Activated B cell treated with CpG ODN at 0.5 μM for 24 hours (primary cell): ENCODE measurements around the gene SELENOP. TPM values are rescaled to one million over a fixed set of nuclear protein-coding genes. Genes with fewer than 3 reads are reported as not detected.

Experiments used
- ATAC-seq: fragments of 200-7000 bp; cut with Tn5 transposase; one replicate; pipeline ENCODE4 v1.10.0; 2021; ENCODE audit warnings: low read depth, mild to moderate bottlenecking, moderate library complexity
- CTCF ChIA-PET: fragments of 350-600 bp; sonication (Branson Sonifier 250); formaldehyde crosslinking; loops from one replicate; lab custom pipeline; 2021; ENCODE audit warnings: antibody characterized with exemption; lab: Charles Lee
- POLR2A ChIA-PET: fragments of 350-600 bp; sonication (Branson Sonifier 250); formaldehyde crosslinking; loops from one replicate; lab custom pipeline; 2021; ENCODE audit warnings: antibody characterized with exemption; lab: Charles Lee
- DNase-seq: peaks from one replicate; pipeline ENCODE4 v3.0.0; 2022
- H3K27ac Mint-ChIP-seq: one replicate; pipeline ENCODE4 v1.8.0; 2020; ENCODE audit warnings: mixed read lengths
- H3K27me3 Mint-ChIP-seq: one replicate; pipeline ENCODE4 v1.8.0; 2021; ENCODE audit warnings: mixed read lengths
- H3K36me3 Mint-ChIP-seq: one replicate; pipeline ENCODE4 v1.8.0; 2021; ENCODE audit warnings: low read depth, mixed read lengths
- H3K4me1 Mint-ChIP-seq: one replicate; pipeline ENCODE4 v1.8.0; 2021; ENCODE audit warnings: mixed read lengths
- H3K4me3 Mint-ChIP-seq: one replicate; pipeline ENCODE4 v1.8.0; 2020; ENCODE audit warnings: mild to moderate bottlenecking, mixed read lengths
- H3K9me3 Mint-ChIP-seq: one replicate; pipeline ENCODE4 v1.8.0; 2020; ENCODE audit warnings: mixed read lengths
- CTCF ChIP-seq: fragments of 200-600 bp; IDR thresholded peaks from one replicate; pipeline ENCODE4 v1.8.0; 2022; ENCODE audit warnings: antibody characterized with exemption, mild to moderate bottlenecking
- intact Hi-C: fragments of 100-400 bp; cut with micrococcal nuclease; formaldehyde crosslinking; loops from one replicate; pipeline ENCODE4 v1.15.1; 2024
- total RNA-seq: library from RNA; stranded (reverse); gene quantifications from 2 replicates; pipeline ENCODE4 v1.2.3, GENCODE V29; 2022

The SELENOP gene
- total RNA-seq, 1 donor from 2014 or later = not detected

- TF ChIP-seq CTCF = no peak
- intact Hi-C loops = no loop called here
- CTCF ChIA-PET = no interaction called here
- no peaks in the 10 kb centered on the region for H3K27me3 Mint-ChIP-seq
- ATAC-seq (no peak), DNase-seq (no peak)
- no peak overlapping the region for H3K4me3 Mint-ChIP-seq
- no peak overlapping the region for H3K27ac Mint-ChIP-seq
- peaks cover 14% of the 10 kb centered on the region for H3K36me3 Mint-ChIP-seq
- peaks cover 4% of the 10 kb centered on the region for H3K9me3 Mint-ChIP-seq
- POLR2A ChIA-PET = no interaction called here
- H3K4me1 Mint-ChIP-seq = no peaks in the 10 kb centered on the region
These were observed 12.0 kb downstream of the SELENOP start for GRCh38 chr5:42799668-42800114.

GRCh38 chr5:42799241-42799608 lies 12.5 kb downstream of the SELENOP start:
- ATAC-seq (no peak), DNase-seq (no peak)
- Mint-ChIP-seq H3K36me3 (peaks cover 18% of the 10 kb centered on the region), H3K27me3 (no peaks in the 10 kb centered on the region), H3K27ac (no peak overlapping the region), H3K4me3 (no peak overlapping the region), H3K4me1 (no peaks in the 10 kb centered on the region), H3K9me3 (peaks cover 4% of the 10 kb centered on the region)
- ChIA-PET POLR2A (no interaction called here), CTCF (no interaction called here)
- no peak for TF ChIP-seq CTCF
- intact Hi-C loops = no loop called here

GRCh38 chr5:42798284-42799240 lies 13.1 kb downstream of the SELENOP start:
- no peaks in the 10 kb centered on the region for H3K27me3 Mint-ChIP-seq
- intact Hi-C loops = no loop called here
- H3K4me3 Mint-ChIP-seq = no peak overlapping the region
- no peak for TF ChIP-seq CTCF
- no peak overlapping the region for H3K27ac Mint-ChIP-seq
- H3K4me1 Mint-ChIP-seq = no peaks in the 10 kb centered on the region
- DNase-seq = no peak
- ChIA-PET POLR2A (no interaction called here), CTCF (no interaction called here)
- peaks cover 20% of the 10 kb centered on the region for H3K36me3 Mint-ChIP-seq
- peaks cover 4% of the 10 kb centered on the region for H3K9me3 Mint-ChIP-seq
- ATAC-seq = no peak

- H3K4me3 Mint-ChIP-seq = no peak overlapping the region
- ATAC-seq = no peak
- H3K27ac Mint-ChIP-seq = no peak overlapping the region
- intact Hi-C loops = no loop called here
- H3K9me3 Mint-ChIP-seq = peaks cover 19% of the 10 kb centered on the region
- ChIA-PET CTCF (interaction anchor here (0.6 kb wide), 1 partner anchor 23 kb away, joined by 3 read pairs; no protein-coding TSS in a partner anchor), POLR2A (no interaction called here)
- TF ChIP-seq CTCF = no peak
- DNase-seq = no peak
- H3K36me3 Mint-ChIP-seq = peaks cover 29% of the 10 kb centered on the region
- peaks cover 2% of the 10 kb centered on the region for H3K27me3 Mint-ChIP-seq
- no peaks in the 10 kb centered on the region for H3K4me1 Mint-ChIP-seq
These were observed 20.5 kb downstream of the SELENOP start for GRCh38 chr5:42791151-42791550.

- ChIA-PET CTCF (no interaction called here), POLR2A (no interaction called here)
- H3K27ac Mint-ChIP-seq = no peak overlapping the region
- peaks cover 32% of the 10 kb centered on the region for H3K36me3 Mint-ChIP-seq
- ATAC-seq (no peak), DNase-seq (no peak)
- intact Hi-C loops = no loop called here
- no peaks in the 10 kb centered on the region for H3K4me1 Mint-ChIP-seq
- TF ChIP-seq CTCF = no peak
- peaks cover 29% of the 10 kb centered on the region for H3K9me3 Mint-ChIP-seq
- H3K27me3 Mint-ChIP-seq = peaks cover 2% of the 10 kb centered on the region
- H3K4me3 Mint-ChIP-seq = no peak overlapping the region
These were observed 23.8 kb downstream of the SELENOP start for GRCh38 chr5:42787845-42788244.
